NK-92 (cell line): ENCODE data around the gene INO80.
"Not testable (repeated sequence)": the region's sequence is repeated elsewhere in the genome, so short reads cannot be mapped to it uniquely, and the experiment has no call there.

Experiments used
- DNase-seq: peaks from one replicate; lab custom pipeline; 2025; ENCODE audit not compliant: unreplicated experiment; lab: John Stamatoyannopoulos, UW

INO80 gene

GRCh38 chr15:41116116-41116961, at the start of gene INO80:
TSS of gene INO80 (minus strand) at chr15:41116280. CDS start at chr15:41096310, 19,970 bp downstream.
- peak; percentile 80 for DNase-seq

GRCh38 chr15:41161736-41162135, 45.7 kb upstream of the INO80 start:
- DNase-seq = no peak

- DNase-seq = no peak
Observed at GRCh38 chr15:41161336-41161735, 45.3 kb upstream of the INO80 start.

- DNase-seq = no peak
Observed at GRCh38 chr15:41160639-41161315, 44.7 kb upstream of the INO80 start.

GRCh38 chr15:41154412-41154811, 38.3 kb upstream of the INO80 start:
- no peak for DNase-seq

- no peak for DNase-seq
Observed at GRCh38 chr15:41153733-41154132, 37.7 kb upstream of the INO80 start.

GRCh38 chr15:41151451-41152005, 35.4 kb upstream of the INO80 start:
- no peak for DNase-seq

GRCh38 chr15:41150279-41150678, 34.2 kb upstream of the INO80 start:
- no peak for DNase-seq

- no peak for DNase-seq
Observed at GRCh38 chr15:41148065-41148464, 32.0 kb upstream of the INO80 start.

GRCh38 chr15:41139619-41140018, 23.5 kb upstream of the INO80 start:
- no peak for DNase-seq

GRCh38 chr15:41139112-41139511, 23.0 kb upstream of the INO80 start:
- not testable (repeated sequence) for DNase-seq

GRCh38 chr15:41135580-41135979, 19.5 kb upstream of the INO80 start:
- not testable (repeated sequence) for DNase-seq

- no peak for DNase-seq
Observed at GRCh38 chr15:41133454-41133853, 17.4 kb upstream of the INO80 start.

GRCh38 chr15:41132094-41132493, 16.0 kb upstream of the INO80 start:
- not testable (repeated sequence) for DNase-seq

GRCh38 chr15:41128174-41128902, 12.3 kb upstream of the INO80 start:
- DNase-seq = no peak

- DNase-seq = no peak
Observed at GRCh38 chr15:41125931-41126642, 10.0 kb upstream of the INO80 start.

GRCh38 chr15:41125063-41125669, 9.1 kb upstream of the INO80 start:
- no peak for DNase-seq

GRCh38 chr15:41124058-41124457, 8.0 kb upstream of the INO80 start:
- DNase-seq = no peak

- no peak for DNase-seq
Observed at GRCh38 chr15:41122849-41123248, 6.8 kb upstream of the INO80 start.

GRCh38 chr15:41121951-41122350, 5.9 kb upstream of the INO80 start:
- DNase-seq = no peak

GRCh38 chr15:41116962-41117252, 827 bp upstream of the INO80 start:
- DNase-seq = no peak
